Stimulated activated CD4-positive, alpha-beta T cell treated with anti-CD3 and anti-CD28 coated beads, Interleukin-4, amount 100 ng/mL, for 24 hours (primary cell): ENCODE measurements around the gene CEP170B.
A peak's percentile ranks its signal among the peaks of the same experiment; 100 is the strongest.
"Not testable (repeated sequence)": the region's sequence is repeated elsewhere in the genome, so short reads cannot be mapped to it uniquely, and the experiment has no call there.

Experiments used
- DNase-seq: peaks from one replicate; pipeline ENCODE4 v3.0.0-alpha.2; 2020

The CEP170B gene

DNA sequence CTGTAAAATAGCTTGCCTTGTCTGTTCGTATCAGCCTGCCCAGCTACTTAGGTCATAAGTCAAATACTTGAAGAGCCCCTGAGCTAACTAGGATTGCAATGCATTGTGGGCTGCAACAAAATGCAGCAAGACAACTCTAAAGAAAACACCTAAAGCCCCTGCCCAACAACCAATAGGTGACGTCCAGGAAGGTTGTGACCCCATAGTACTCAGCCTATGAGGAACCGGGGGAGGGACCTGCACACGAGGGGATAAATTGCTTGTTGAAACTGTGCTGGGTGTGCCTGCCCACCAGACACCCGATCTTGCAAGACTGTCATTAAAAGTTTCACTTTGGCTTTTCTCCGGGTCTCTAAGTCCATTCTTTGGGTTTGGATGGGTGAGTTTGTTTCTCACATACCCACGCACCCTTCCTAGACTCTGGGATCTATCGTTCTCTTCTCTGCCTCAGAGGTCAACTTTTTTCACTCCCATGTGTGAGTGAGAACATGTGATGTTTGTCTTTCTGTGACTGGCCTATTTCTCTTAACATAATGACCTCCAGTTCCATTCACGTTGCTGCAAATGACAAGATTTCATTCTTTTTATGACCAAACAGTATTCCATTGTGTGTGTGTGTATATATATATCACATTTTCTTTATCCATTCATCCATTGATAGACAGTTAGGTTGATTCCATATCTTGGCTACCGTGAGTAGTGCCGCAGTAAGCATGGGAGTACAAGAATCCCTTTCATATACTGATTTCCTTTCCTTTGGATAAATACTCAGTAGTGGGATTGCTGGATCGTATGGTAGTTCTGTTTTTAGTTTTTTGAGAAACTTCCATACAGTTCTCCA is 54.3 kb downstream of the CEP170B start:
- DNase-seq = not testable (repeated sequence)

DNA sequence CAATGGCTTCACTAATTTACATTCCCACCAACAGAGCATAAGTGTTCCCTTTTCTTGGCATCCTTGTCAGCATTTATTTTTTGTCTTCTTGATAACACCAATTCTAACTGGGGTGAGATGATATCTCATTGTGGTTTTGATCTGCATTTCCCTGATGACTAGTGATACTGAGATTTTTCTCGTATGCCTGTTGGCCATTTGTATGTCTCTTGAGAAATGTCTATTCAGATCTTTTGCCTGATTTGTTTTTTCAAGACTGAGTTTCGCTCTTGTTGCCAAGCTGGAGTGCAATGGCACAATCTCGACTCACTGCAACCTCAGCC is 54.9 kb downstream of the CEP170B start:
- no peak for DNase-seq

DNA sequence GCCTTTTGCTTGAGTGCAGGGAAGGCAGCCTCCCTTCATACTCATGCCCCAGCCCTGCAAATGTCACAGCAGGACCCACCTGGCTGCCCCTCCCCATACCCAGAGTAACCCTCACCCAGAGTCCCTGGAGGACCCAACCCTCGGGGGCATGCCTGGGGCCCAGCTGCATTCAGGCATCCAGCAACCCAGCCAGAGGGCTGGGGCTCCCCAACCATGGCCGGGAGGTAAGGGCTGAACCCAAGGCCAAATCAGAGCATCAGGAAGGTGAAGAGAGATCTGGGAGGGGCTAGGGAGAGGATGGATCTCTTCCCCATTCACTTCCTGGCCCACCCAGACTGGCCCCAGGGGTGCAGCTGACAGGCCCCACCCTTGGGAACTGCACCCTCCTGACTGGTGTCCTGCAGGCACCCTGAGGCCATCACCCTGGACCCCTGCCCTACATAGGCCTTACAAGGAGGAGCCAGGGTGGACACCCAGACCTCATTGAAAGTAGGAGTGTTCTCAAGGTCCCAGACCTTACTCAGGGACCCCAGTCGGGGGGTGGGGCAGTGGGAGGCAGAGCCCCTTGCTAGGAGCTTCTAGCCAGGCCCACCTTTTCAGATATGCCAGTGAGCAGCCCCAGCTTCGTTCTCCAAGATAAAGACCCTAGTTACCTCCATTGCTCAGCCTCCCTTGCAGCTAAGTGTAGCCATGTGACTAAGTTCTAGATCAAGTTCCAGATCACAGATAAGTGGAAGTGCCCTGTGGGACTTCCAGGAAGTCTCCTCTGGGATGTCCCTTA is 58.8 kb downstream of the CEP170B start:
- no peak for DNase-seq

DNA sequence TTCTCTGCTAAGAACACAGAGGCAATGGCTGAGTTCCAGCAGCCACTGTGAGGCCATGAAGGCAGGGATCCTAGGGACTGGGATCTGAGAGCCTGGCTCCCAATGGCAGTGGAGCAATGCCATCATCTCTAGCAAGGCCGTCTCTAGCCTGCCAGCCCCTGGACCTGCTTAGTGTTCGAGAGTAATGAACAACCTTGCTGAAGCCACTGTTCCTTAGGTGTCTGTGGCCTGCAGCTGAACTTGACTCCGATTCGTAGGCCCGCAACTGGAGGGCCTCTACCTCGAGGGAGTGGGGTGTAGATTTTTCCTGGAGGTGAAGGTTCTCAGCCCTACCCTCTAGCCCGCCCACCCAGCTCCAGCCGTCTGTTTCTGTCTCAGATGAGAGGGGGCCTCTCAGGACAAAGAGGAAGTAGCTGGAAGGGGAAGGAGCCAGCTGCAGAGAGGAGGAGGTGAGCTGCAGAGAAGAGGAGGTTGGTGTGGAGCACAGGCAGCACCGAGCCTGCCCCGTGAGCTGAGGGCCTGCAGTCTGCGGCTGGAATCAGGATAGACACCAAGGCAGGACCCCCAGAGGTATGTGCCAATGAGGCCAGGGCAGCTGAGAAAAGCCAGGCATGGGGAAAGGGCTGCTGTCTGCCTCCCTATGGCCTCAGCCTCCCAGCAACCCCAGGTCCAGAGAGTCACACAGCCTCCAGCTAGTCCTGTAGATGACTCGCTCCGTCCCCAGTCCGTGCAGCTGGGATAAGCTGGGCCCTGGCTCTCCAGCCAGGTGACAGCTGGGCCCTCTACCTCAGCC is 59.5 kb downstream of the CEP170B start, which contains the start of gene PLD4:
TSS of gene PLD4 (plus strand) at position 459 of the 793 bp plus-strand sequence. CDS start 2,262 bp downstream, outside the sequence.
- no peak for DNase-seq

DNA sequence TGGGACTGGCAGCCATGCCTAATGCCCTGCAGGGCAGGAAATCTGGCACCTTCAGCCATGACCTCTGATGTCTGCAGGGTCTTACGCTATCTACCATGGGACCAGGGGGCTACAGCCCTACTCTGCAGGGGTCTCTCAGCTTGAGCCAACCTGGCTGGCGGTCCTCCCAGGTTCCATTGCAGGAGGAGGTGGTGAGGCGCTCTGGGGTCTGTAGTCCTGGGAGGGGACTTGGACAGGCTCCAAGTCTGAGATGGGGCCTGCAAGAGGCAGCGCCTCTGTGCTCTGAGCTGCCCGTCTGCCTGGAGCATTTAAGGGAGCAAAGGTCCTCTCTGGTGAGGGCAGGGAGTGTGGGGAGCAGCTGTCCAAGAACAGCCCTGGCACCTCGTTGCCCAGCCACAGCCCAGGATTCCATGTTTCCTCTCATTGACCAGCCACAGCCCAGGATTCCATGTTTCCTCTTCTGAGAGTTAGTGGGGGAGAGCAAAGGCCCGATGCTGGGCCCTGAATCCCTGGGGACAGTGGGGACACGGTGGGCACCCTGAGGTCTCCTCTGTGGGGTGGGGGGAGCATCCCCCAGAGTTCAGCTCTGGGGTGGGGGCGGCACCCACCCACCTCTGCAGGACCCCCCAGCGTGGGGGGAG is 60.3 kb downstream of the CEP170B start:
- no peak for DNase-seq

DNA sequence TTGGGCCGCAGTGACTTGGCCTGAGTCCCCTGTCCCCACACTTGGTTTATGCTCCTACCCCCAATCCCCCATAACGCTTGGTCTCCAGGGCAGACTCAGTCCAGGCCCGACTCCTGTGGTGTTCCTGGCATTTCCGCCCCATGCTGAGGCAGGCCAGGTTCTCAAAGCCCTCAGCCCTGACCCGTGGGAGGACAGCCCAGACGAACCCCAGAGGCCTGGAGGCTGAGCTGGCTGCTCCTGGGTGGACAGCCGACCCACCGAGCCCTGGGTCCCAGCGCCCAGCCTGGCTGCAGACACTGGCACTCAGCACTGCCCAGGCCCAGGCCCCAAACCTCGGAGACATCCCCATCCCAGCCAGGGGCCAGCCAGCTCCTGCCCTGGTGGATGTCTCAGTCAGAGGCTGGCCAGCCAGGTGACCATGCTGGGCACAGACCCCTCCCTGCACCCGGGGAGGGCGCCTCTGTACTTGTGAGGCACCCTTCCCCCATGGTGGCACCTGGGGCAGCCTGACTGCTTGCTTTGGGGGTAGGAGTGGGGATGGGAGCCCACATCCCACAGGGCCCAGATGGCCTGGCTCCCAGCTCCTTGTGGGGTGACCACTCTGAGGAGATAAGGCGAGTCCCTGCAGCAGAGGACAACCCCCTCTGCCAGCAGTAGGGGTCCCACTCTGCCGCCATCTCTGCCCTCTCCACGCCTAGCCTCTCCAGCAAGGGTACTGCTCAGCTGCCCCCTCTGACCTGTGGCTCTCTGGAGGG is 61.0 kb downstream of the CEP170B start:
- no peak for DNase-seq

DNA sequence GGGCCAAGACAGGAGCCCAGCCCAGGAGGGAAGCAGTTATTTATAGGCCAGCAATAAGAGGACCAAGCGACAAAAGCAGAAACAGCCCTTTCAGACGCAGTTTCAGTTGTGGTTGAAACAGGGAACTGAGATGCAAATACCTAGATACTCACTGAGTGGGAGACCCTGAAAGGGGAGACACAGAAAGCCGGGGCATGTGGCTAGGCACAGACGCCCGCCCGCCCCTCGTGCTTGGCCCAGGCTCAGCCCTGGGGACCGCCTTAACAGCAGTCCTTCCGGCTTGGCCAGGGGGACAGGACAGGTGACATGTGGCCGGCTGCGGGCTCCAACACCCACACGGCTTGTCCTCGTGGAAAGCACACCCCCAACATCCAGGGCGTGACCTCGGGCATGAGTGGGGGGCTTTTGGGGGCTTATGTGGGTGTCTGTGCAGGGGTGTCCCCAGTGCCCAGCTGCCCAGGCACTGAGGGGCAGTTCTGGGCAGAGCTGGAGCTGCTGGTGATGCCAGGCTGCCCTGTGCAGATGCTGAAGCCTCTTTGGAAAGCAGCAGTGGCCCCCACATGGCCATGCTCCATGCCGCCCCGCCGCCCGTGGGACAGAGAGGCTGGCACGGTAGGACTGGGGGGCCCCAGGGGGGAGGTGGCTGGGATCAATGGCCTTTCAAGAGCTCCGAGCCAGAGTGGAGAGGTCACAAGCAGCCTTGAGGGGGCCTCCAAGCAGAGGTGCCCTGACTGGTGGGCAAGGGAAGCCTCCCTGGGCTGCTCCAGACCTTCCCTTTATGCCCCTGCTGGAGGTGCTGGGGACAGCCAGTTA is 61.8 kb downstream of the CEP170B start:
- DNase-seq = no peak

DNA sequence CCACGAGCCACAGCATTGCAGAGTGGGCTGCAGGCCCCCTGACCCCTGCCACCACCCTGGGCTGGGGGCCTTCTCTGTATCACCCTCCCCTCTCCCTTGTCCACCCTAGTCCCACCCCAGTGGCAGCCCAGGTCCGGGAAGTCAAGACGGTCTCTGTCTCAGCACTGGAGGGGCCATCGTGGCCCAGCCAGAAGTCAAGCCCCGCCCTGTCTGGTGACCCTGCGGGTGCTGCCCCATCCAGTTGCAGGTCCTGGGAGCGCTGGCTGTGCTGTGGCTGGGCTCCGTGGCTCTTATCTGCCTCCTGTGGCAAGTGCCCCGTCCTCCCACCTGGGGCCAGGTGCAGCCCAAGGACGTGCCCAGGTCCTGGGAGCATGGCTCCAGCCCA is 62.4 kb downstream of the CEP170B start:
- no peak for DNase-seq

DNA sequence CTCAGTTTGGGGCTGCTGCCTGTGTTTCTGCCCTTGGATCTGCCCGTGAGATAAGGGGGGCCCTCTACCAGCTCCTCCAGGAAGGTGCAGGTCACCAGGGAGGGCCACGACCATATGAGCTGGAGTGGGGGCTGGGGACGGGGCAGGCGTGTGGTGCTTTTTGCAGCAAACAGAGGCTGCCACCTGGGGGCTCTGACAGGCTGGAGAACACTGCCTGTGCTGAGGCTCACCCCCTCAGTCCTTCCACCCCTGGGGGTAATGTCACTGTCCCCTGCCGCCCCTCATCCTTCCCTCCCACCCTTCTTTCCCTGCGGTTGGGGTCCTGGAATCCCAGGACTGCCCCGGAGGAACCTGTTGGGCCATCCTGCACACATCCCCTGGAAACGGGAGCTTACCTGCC is 62.8 kb downstream of the CEP170B start:
- DNase-seq = no peak

DNA sequence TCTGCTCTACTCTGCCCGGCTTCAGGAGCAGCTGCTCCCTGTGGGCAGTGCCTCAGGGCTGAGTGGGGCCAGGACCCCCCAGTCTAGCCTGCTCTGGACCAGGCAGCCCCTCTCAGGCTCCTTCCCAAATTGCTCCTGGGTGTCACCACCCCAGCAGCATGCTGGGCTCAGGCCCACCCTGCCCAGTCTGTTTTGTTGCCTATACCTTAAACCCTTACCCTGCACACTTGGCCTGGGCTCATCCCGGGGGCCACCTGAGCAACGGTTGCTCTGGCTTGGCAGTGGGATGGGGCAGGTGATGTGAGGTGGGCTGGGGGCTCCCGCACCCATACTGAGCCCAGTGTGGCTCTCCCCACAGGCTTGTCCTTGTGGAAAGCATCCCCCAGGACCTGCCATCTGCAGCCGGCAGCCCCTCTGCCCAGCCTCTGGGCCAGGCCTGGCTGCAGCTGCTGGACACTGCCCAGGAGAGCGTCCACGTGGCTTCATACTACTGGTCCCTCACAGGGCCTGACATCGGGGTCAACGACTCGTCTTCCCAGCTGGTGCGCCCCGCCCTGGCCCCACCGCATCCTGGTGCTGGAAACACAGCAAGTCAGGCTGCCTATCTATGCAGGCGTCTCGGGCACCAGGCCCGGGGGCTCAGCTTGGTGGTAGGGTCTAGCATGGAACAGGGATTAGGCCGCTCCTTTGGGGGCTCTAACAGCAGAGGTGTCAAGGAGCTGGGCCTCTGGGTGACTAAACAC is 63.5 kb downstream of the CEP170B start:
- DNase-seq = no peak

DNA sequence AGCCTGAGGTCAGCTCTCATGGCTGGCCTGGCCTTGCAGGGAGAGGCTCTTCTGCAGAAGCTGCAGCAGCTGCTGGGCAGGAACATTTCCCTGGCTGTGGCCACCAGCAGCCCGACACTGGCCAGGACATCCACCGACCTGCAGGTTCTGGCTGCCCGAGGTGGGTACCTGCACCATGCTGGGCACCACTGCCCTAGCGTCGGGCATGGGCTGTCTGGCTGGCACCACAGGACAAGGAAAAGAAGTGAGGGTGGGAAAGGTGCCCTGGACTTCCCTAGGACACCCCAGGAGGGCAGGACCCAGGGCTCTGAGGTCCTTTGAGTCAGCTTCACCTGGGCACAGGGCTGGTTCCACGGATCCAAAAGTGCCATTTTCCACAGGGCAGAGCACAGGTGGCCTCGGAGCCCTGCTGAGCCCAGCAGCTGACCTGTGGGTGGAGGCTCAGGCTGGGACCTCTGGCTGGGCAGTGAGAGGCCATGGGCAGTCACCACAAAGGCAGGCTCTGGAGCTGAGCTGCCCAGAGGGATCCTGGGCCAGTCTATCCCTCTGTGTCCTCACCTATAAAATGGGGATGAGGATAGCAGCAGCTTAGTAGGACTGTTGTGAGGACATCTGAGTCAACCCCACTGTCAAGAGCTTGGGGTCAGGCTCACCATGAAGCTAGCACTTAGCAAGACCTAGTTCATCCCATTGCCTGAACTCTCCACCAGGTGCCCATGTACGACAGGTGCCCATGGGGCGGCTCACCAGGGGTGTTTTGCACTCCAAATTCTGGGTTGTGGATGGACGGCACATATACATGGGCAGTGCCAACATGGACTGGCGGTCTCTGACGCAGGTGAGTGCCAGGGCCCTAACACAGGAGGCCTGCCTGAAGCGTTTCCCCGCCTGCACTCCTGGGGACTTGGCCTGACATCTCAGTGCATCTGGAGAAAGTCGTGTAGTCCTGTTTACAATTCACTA is 64.5 kb downstream of the CEP170B start:
- DNase-seq = no peak

DNA sequence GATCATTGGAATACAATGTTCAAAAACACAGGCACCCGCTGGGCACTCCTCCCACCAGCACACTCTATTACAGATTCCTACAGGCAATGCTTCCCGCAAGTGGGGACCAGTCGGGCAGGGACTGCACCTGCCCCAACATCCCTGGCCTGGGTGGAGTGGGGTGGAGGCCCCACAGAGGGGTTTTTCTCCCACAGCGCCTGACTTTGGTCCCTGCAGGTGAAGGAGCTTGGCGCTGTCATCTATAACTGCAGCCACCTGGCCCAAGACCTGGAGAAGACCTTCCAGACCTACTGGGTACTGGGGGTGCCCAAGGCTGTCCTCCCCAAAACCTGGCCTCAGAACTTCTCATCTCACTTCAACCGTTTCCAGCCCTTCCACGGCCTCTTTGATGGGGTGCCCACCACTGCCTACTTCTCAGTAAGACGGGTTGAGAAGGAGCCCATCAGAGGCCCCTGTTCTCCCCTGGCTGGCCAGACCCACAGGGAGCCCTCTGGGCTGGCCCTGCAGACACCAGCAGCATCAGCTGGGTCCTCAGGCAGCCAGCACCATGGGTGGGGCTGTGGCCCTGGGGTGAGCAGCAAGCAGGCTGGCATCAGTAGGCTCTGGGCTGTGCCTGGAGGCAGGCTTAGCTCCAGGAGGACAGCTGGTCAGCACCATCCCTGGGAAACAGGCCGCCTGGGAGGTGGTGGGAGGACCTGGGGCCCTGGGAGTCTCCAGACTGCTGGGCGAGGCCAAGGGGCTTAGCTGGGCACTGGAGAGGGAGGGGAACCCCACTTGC is 65.6 kb downstream of the CEP170B start:
- no peak for DNase-seq

DNA sequence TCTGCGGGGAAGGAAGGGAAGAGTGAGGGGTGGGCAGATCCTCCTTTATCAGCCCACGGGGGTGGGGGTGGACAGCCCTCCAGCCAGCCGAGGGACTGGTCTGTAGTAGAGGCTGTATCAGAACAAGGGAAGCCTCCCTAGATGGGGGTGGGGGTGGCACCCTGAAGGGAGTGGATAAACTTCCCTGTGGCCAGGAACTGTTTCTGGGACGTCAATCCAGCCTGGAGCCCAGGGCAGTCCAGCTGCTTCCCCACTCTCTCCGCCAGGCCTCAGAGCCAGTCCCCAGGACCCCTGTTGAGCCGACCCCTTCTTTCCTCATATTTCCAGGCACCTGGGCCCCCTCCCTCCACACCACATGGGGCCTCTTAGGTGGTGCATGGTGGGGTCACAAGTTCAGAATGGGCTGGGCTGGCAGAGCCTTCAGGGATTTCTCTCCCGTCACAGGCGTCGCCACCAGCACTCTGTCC is 66.3 kb downstream of the CEP170B start:
- no peak for DNase-seq

DNA sequence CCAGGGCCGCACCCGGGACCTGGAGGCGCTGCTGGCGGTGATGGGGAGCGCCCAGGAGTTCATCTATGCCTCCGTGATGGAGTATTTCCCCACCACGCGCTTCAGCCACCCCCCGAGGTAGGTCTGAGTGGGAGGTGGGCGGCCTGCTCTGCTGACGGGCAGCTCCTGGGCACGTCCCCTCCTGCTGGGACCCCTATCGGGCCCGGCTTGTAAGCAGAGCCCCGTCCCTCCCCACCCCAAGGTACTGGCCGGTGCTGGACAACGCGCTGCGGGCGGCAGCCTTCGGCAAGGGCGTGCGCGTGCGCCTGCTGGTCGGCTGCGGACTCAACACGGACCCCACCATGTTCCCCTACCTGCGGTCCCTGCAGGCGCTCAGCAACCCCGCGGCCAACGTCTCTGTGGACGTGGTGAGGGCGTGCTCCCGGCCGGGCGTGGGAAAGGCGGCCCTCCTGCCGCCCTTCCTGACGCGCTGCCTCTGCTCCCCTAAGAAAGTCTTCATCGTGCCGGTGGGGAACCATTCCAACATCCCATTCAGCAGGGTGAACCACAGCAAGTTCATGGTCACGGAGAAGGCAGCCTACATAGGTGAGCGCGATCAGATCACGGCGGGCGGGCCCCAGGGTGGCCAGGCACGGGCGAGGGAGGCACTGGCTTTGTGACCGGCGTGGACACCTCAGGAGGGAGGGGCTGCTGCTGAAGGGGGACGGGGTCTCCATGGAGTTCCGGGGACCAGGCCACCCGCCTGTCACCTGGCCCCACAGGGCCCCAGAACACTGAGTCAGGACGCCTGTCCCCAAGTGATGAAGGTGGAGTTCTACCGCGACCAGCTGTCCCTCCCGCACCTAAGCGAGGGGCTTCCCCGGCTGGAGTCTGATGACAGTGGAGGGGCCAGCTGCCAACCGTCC is 67.0 kb downstream of the CEP170B start:
- DNase-seq = no peak

DNA sequence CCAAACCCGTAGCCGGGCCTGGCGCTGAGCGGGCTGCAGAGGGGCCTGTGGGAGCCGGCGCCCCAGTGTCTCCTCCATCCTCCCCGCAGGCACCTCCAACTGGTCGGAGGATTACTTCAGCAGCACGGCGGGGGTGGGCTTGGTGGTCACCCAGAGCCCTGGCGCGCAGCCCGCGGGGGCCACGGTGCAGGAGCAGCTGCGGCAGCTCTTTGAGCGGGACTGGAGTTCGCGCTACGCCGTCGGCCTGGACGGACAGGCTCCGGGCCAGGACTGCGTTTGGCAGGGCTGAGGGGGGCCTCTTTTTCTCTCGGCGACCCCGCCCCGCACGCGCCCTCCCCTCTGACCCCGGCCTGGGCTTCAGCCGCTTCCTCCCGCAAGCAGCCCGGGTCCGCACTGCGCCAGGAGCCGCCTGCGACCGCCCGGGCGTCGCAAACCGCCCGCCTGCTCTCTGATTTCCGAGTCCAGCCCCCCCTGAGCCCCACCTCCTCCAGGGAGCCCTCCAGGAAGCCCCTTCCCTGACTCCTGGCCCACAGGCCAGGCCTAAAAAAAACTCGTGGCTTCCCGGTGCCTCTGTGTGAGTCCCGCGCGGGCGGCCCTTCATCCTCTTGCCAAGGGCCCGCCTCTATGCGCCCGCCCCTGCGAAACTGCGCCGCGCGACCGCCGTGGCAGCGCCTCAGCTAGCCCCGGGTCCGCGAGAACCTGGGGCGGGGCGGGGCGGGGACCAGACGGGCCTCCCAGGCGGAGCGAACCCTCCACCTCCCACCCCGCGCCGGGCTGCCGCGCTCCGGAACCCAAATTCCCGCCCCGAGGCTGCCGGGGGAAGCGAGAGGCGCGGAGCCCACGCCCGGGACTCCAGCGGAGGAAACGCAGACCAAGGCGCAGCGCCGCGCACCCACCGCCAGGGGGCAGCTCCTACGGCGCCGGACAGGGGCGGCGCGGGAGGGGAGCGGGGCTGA is 67.9 kb downstream of the CEP170B start:
- DNase-seq = peak; percentile 89
